GM18519 (cell line): ENCODE data around the gene ARGLU1.
A peak's percentile ranks its signal among the peaks of the same experiment; 100 is the strongest.

Experiments used
- ATAC-seq: cut with Tn5 transposase; IDR thresholded peaks from one replicate; pipeline ENCODE4 v1.9.1; 2021; ENCODE audit warnings: mild to moderate bottlenecking, moderate library complexity; ENCODE audit not compliant: unreplicated experiment, low FRiP score

ARGLU1 gene

DNA sequence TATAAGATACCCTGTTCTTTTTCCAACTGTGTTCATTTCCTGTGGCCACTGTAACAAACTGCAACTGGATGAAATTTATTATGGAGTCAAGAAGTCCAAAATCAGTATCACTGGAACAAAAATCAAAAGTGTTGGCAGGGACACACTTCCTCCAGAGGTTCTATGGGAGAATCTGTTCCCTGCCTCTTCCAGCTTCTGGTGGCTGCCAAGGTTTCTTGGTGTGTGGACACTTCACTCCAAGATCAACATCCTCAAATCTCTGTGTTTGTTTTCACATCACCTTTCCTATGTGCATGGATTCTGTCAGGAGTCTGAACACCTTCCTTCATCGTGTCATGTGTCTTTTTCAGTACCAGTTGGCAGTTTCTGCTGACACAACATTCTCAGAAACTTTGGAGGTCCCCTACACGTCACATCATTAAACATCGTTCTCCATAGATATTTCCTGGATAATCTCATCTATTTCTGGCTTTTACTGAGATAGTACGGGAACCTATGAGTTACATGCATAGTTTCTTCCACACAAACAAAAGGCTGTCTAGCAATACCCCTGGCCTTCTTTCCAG is 17.3 kb downstream of the ARGLU1 start:
- no peak for ATAC-seq

GRCh38 chr13:106548064-106548696 is 19.8 kb downstream of the ARGLU1 start:
- ATAC-seq: no peak

GRCh38 chr13:106541826-106542225 is 26.1 kb downstream of the ARGLU1 start:
- no peak for ATAC-seq

- no peak for ATAC-seq
Measured at GRCh38 chr13:106540613-106541012, 27.3 kb downstream of the ARGLU1 start.

DNA sequence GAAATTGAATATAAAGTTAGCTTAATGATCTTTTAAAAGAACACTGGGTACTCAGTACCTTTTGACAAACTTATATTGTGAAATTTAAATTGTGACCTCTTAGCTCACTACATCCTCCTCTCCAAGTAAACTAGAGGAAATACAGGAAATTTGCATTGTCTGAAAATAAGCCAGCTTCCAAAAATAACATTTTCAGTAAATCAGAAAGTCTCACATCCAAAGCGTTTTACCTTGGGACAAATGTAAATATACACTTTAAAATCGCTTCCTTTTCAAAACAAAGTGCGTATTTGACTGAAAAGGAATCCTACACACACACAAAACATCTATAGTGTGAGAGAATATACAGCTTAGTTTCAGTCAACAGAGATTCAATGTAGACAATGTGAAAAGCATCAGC is 30.4 kb downstream of the ARGLU1 start:
- no peak for ATAC-seq

DNA sequence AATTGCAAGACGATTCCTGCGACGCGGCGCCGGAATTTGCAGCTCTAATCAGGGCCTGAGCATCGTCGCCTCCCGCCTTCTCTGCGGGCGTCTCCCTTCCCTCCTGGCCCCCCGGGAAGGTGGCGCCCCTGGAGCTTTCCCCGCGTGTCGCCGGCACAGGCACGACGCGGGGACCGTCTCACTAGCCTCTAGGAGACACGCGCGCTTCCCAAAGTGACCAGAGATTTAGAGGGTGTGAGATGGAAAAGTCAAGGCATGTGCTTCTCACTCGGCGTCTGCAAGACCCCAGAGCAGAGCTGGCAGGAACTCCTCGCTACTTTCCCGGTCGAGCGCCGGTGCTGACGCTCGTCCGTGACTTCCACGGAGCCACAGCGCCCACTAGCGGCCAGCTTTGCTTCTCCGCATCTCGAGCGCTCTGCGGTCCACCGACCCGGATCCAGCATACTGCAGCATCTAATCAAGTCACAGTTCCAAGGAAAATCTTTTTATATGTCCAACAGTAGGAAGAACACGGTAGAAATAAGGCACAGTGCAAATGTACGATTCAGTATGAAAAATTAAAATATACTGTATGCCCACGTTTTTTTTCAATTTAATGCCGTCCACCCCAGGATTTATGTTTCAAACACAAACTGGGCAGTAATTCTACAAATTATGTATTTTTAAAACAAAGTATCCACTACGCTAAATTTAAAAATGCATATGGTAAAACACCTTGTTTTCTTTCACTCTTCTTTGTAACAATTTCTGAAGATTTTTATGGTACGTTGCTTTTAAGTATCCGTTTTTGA is 31.5 kb downstream of the ARGLU1 start:
- ATAC-seq: peak; percentile 26

DNA sequence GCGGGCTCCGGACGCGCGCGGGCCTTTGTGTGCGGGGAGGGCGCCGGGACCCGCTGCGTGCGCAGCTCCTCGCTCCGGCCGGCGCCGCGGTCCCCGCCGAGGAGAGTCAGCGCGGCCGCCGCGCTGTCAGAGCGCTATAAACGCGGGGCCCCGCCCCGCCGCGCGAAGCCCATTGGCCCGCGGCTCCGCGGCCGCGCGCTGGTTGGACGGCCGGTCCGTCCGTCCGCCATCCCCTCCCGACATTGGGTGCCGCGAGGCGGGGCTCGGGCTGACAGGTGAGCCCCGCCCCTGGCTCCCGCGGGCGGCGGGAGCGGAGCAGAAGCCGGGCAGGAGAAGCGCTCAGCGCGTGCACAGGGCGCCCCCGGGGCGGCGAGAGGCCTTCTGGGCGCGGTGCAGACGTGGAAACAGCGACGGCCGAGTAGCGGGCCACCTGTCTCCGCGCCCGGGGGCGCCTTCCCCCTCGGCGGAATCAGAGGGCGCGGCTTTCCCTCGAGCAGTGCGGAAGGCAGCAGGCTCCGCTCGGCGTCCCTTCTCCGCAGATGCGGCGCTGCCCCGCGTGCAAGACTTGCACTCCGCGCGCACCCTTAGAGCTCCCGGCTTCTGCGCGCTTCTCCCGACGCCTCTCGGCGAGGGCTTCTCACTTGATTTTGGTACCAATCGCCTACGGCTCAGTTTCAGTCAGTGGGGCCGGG is 32.2 kb downstream of the ARGLU1 start, which contains the start of gene EFNB2:
Gene EFNB2 (minus strand): TSS at position 111 of the 692 bp plus-strand sequence. CDS start 698 bp downstream, outside the sequence.
- ATAC-seq: peak; percentile 96

DNA sequence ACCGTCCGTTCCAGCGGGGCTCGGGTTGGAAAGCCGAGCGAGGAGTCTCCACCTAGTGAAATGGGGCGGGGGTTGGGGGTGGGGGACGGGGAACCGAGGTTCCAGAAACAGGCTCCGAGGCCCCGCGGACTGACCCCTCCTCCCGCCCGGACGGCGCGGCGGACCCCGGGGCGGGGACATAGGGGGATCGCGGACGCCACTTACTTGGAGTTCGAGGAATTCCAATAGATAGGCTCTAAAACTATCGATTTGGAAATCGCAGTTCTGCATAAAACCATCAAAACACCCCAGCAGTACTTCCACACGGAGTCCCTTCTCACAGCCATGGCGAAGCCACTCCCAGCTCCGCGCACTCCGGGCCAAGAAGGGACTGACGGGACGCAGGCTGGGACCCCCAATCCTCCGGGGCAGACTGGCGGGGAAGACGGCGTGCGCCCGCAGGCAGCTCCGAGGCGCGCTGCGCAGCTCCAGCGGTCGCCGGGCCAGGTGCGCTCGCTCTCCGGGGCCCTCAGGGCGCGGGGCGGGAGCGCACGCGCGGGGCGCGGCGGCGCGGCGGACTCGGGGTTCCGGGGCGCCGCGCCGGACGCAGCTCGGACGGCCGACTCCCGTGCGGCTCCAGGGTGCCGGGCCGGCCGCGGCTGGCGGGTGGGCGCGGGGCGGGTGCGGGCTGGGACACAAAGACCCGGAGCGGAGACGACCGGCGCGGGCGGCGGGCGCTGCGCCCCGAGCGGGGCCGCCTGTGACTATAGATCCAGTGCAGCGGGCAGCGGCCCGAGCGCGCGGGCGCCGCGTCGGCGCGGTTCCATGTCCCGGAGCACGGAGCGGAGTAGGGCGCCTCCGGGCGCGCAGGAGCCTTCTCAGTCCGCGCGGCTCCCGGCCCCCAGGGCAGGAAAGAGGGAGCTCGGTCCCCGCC is 33.0 kb downstream of the ARGLU1 start:
- ATAC-seq: peak; percentile 23

DNA sequence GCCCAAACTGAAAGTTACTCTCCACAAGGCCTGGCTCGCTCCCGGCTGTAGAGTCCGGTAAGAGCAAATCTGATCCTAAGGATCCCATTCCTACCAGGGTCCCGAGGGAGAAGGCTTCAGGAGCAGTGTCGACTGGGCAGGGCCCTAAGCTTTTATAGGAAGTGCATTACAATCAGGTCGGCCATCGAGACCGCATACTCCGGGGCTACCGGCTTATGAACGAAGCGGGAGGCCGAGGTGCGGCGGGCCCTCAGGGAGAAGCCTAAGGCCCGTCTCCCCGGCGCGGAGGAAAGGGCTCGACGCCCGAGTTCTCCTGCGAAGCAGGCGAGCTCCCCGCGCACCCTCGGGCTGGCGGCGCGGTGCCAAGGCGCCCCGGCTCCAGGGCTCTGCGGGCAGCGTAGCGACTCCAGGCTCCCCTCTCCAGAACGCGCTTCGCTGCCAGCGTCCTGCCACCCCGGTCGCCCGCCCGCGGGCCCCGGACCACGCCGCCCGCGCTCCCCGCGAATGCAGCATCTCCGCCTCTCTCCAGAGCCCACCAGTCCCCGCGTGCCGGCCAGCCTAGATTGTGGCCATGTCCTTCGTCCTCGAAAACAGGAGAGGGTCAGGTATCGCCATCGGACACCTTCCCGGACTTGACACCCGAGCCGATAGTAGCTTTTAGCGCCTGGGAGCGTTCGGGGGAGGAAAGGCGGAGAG is 33.8 kb downstream of the ARGLU1 start:
- no peak for ATAC-seq

- ATAC-seq: no peak
Measured at GRCh38 chr13:106533101-106533942, 34.6 kb downstream of the ARGLU1 start.

GRCh38 chr13:106532111-106532929 is 35.6 kb downstream of the ARGLU1 start:
- no peak for ATAC-seq

DNA sequence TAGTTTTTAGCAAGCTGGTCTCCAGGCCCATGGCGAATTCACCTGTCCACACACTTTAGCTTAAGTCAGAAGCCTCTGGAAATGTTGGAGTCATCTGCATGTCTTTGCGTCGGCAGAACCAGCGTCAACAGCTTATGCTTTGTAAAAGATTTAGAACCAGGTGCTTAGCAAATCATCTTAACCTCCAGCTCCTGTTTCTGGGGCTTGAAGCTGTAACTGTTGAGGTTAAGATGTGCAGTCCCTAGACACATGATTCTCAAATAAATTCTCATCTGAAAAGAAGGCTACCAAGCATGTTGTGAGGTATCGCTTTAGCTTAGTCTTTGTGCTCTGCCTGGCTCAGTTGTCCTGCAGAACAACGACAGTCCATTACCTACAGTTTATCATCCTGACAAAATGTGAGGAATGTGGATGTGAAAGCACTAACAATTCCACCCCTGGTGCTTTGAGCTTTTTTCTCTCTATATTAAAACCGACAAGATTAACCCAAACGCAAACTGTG is 36.9 kb downstream of the ARGLU1 start:
- ATAC-seq: no peak

DNA sequence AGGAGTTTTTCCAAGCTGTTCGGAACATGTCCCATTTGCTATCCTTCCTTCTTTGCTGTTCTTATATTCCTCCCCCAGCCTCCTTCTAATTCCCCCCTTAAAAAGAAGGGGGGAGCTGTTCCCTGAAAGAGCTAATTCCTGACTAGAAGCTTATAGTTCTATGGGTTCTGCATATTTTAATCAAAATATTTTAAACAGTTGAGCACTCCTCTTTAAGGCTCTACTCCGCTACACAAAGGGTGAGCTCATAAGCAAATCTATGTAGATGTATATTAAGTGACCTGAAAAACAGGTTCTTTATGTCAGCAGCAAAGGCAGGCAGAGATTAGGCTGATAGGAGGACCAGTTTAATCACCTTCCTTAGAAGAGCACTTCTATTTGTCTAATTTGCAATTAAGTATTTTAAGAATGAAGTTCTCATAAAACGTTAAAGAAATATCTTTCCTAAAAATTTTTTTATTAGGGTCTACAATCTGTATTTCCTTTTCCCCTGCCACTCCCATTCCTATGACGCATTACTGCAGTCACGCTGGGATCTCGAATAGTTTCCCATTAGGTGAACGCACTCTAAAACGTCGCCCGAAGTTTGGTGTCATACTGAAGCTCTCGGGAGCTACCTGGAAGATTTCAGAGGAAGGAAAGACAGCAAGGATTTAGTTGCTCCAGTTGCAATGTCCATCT is 37.6 kb downstream of the ARGLU1 start:
- no peak for ATAC-seq

DNA sequence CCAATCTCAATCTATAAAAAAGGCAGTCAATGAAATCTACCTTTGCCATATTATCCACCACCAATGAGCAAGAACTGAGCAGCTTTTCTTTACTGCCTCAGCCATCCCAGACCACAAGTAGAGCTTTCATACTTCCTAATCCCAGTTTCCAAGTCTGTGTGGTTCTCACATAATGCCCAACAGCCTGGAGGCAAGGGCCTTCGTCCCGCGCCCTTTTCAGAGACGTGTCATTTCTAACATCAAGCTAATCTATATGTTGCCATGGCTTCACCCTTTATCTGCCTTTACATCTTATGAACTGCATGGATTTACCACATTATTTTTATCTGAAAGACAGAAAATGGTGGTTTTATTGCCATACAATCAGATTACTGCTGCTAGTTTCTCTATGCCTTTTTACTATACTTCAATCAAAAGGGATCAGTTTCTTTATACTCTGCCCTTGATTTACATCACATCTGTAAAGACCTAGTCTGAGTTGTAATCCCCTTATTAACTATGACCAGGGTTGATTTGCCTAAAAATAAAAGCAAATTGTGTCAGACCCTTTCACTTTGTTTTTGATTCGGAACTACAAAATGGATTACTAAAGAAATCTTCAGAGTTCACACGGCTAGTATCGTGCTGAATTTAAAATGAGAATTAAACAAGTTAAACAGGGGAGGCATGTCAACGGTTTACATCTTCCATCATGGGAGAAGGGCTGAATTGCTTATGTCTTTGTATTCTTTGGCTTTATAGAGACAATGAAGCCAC is 38.3 kb downstream of the ARGLU1 start:
- ATAC-seq: no peak

DNA sequence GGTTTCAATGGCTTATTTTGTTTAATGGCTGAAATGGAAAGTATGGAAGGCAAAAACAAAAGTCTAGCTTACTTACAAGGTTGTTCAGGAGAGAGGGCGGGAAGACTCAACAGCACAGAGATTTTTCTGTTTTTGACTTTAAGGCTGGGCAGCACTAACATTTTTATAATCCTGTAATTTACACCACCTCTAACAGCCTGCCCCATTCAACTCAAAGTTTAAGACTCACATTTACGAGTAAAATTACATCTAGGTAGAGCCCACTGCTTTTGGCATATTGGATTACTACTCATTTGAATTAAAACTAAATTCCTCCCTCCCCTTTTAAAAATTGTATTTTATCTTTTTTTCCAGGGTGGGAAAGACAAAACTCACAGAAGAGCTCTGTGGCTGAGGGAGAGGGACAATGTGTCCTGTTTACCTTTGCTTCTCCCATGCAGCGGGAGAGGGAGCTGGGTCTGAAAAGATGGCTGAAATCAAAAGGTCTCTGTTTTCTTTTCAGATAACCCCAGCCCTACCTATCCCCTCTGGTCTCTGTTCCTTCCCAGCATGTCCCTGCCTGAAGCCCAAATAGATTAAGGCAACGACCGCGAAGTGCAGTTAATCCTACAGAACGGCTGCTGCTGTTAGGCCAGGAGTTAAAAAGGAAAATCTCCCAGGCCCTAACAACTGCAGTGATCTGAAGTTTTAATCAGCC is 39.1 kb downstream of the ARGLU1 start:
- ATAC-seq: no peak

GRCh38 chr13:106527826-106528225 is 40.1 kb downstream of the ARGLU1 start:
- ATAC-seq: no peak
